ENCODE results near the gene RPTOR. TPM values are rescaled to one million over a fixed set of nuclear protein-coding genes. Genes with fewer than 3 reads are reported as not detected.

RPTOR gene
- total RNA-seq, 1 donor from 2014 or later = 21.8 TPM

- no peak for DNase-seq
- no peak overlapping the region for H3K4me3 ChIP-seq
- intact Hi-C loops (cut with micrococcal nuclease) = no loop called here
- H3K4me1 ChIP-seq = peaks cover 21% of the 10 kb centered on the region
- H3K27ac ChIP-seq (replicated peaks) = no peak overlapping the region
- H3K27me3 ChIP-seq (ENCODE audit: low read depth) = no peaks in the 10 kb centered on the region
- TF ChIP-seq CTCF (IDR thresholded peaks at IDR 0.05; ENCODE audit: borderline replicate concordance) = no peak
- H3K36me3 ChIP-seq = no peaks in the 10 kb centered on the region
- H3K9me3 ChIP-seq (replicated peaks) = no peaks in the 10 kb centered on the region
These were observed 122.2 kb downstream of the RPTOR start for GRCh38 chr17:80666867-80667266.

- Histone ChIP-seq H3K9me3 (replicated peaks) (no peaks in the 10 kb centered on the region), H3K27me3 (ENCODE audit: low read depth) (no peaks in the 10 kb centered on the region), H3K4me1 (peaks cover 21% of the 10 kb centered on the region), H3K27ac (replicated peaks) (no peak overlapping the region), H3K36me3 (no peaks in the 10 kb centered on the region), H3K4me3 (no peak overlapping the region)
- DNase-seq = no peak
- intact Hi-C loops (cut with micrococcal nuclease) = no loop called here
- no peak for TF ChIP-seq CTCF (IDR thresholded peaks at IDR 0.05; ENCODE audit: borderline replicate concordance)
These were observed 123.0 kb downstream of the RPTOR start for GRCh38 chr17:80667462-80668277.

- Histone ChIP-seq H3K9me3 (replicated peaks) (no peaks in the 10 kb centered on the region), H3K27ac (replicated peaks) (no peak overlapping the region), H3K4me3 (no peak overlapping the region), H3K4me1 (peaks cover 26% of the 10 kb centered on the region), H3K27me3 (ENCODE audit: low read depth) (no peaks in the 10 kb centered on the region), H3K36me3 (no peaks in the 10 kb centered on the region)
- DNase-seq = no peak
- intact Hi-C loops (cut with micrococcal nuclease) = no loop called here
- no peak for TF ChIP-seq CTCF (IDR thresholded peaks at IDR 0.05; ENCODE audit: borderline replicate concordance)
These were observed 123.9 kb downstream of the RPTOR start for GRCh38 chr17:80668375-80669148.

GRCh38 chr17:80671039-80671824 is 126.6 kb downstream of the RPTOR start:
- no peak for DNase-seq
- intact Hi-C loops (cut with micrococcal nuclease) = no loop called here
- Histone ChIP-seq H3K4me1 (peaks cover 18% of the 10 kb centered on the region), H3K36me3 (no peaks in the 10 kb centered on the region), H3K27me3 (ENCODE audit: low read depth) (no peaks in the 10 kb centered on the region), H3K27ac (replicated peaks) (no peak overlapping the region), H3K4me3 (no peak overlapping the region), H3K9me3 (replicated peaks) (no peaks in the 10 kb centered on the region)
- no peak for TF ChIP-seq CTCF (IDR thresholded peaks at IDR 0.05; ENCODE audit: borderline replicate concordance)

GRCh38 chr17:80671825-80672110 is 127.1 kb downstream of the RPTOR start:
- peaks cover 18% of the 10 kb centered on the region for H3K4me1 ChIP-seq
- H3K4me3 ChIP-seq = no peak overlapping the region
- TF ChIP-seq CTCF (IDR thresholded peaks at IDR 0.05; ENCODE audit: borderline replicate concordance) = no peak
- no peaks in the 10 kb centered on the region for H3K27me3 ChIP-seq (ENCODE audit: low read depth)
- no peaks in the 10 kb centered on the region for H3K36me3 ChIP-seq
- DNase-seq = no peak
- H3K27ac ChIP-seq (replicated peaks) = no peak overlapping the region
- intact Hi-C loops (cut with micrococcal nuclease) = no loop called here
- no peaks in the 10 kb centered on the region for H3K9me3 ChIP-seq (replicated peaks)
